ENCODE measurements around the gene PLG.

GRCh38 chr6:160782228-160782627 is 80.2 kb downstream of the PLG start:
- no peak for TF ChIP-seq CTCF (IDR thresholded peaks at IDR 0.05)
- TF ChIP-seq POLR2A (IDR thresholded peaks at IDR 0.05) = no peak
- TF ChIP-seq EP300 (IDR thresholded peaks at IDR 0.05; ENCODE audit: low read depth) = no peak
- TF ChIP-seq POLR2AphosphoS5 (IDR thresholded peaks at IDR 0.05) = no peak

Measured in transverse colon (tissue), 4 donors.